Activated CD4-positive, alpha-beta T cell treated with anti-CD3 and anti-CD28 coated beads, Interleukin-10, Interleukin-2, amounts not matched to agents 100 ng/mL and 50 ng/mL, durations not matched to agents 16 hours and 8 hours (primary cell): ENCODE measurements around the gene ZNF831.

Experiments used
- DNase-seq: peaks from one replicate; pipeline ENCODE4 v3.0.0-alpha.2; 2020

Gene ZNF831

DNA sequence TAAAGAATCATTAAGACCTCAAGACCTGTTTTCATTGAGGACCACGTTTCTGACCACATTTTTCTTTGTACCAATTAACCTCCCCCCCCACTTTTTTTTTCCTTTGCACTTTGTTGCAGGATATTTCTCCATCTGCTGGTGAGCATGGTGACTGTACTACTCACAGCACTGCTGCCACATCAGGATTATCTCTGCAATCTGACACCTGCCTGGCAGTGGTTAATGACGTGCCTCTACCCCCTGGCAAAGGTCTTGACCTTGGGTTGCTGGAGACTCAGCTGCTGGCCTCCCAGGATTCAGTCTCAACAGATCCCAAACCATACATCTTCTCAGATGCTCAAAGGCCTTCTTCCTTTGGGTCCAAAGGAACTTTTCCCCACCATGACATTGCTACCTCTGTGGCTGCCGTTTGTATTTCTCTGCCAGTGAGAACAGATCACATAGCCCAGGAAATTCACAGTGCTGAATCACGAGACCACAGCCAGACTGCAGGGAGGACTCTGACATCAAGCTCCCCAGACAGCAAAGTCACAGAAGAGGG, 90.2 kb downstream of the ZNF831 start:
- DNase-seq = peak; percentile 52

DNA sequence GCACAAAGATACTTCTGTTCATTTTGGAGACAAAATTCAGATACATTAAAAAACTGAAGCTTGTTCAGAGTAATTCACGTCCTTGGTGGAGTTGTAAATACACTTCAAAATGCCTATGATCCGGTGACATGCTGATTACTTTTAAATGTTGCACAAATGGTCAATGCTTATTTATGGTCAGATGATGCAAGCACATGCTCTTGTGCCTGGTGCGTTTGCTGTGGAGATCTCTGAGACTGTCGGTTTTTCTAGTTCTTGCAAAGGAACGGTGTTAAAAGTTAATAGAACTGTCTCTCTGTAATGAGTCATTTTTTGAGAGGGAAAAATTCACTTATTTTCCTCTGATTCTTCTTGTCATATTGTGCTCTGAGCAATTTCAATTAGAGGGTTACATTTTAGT, 91.6 kb downstream of the ZNF831 start:
- no peak for DNase-seq

DNA sequence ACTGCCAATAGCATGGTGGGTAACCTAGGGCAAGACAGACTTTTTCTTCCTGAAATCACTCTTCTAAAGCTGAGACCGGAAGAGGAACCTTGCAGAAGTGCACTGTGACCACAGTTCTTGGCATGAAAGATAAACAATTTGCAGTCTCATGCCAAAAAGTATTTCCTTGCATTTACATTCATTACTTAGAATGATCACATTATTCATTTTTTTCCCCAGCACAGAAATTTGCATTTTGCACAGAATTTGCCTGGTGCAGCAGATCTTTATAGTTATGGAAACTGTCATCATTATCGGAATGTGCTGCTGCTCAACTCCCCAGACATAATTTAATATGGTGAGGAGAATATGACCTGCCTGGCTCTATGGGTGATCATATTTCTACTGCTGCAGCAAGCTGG, 94.6 kb downstream of the ZNF831 start:
- peak; percentile 18 for DNase-seq

DNA sequence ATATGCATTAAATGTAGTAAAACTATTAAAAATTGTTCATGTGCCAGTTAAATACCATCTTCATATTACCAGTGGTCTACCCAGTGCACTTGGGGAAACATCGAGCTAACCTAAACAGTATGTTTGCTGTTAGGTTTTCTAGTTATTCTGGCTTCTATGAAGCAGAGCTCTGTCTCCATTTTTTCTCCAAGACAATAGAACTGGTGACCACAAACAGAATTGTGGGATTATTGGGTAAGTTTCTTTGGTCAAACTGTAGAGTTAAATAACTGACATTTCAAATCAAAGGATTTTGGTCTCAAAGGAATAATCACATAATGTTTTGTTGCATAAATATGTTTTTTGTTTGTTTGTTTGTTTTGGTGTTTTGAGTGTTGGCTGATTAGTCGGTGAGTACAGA, 96.3 kb downstream of the ZNF831 start:
- DNase-seq = no peak

DNA sequence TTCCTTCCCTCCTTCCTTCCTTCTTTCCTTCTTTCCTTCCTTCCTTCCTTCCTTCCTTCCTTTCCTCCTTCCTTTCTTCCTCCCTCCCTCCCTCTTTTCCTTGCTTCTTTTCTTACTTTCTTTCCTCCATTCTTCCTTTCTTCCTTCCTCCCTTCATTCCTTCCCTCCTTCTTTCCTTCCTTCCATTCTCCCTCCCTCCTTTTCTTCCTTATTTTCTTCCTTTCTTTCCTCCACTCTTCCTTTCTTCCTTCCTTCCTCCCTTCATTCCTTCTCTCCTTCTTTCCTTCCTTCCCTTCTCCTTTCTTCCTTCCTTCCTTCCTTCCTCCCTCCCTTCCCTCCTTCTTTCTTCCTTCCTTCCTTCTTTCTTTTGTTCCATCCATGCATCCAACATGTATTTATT, 101.7 kb downstream of the ZNF831 start:
- DNase-seq = no peak

DNA sequence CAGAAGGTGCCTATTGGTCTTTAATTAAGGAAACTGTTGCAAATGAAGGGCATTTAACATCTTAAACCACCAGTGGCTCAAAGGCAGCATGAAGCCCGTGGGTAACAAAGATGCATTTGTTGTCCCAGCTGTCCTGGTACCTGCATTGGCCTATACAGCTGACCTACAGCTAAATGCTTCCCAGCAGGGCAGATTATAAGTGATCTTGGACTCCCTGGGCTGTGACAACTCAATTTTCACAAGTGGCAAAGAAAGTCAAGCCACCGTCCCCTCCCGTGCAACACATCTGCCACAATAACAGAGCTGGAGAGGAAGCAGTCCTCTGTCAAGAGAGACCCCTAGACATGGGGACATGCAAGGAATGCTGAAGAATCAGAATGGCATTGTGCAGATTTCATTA, 105.2 kb downstream of the ZNF831 start:
- DNase-seq = no peak

DNA sequence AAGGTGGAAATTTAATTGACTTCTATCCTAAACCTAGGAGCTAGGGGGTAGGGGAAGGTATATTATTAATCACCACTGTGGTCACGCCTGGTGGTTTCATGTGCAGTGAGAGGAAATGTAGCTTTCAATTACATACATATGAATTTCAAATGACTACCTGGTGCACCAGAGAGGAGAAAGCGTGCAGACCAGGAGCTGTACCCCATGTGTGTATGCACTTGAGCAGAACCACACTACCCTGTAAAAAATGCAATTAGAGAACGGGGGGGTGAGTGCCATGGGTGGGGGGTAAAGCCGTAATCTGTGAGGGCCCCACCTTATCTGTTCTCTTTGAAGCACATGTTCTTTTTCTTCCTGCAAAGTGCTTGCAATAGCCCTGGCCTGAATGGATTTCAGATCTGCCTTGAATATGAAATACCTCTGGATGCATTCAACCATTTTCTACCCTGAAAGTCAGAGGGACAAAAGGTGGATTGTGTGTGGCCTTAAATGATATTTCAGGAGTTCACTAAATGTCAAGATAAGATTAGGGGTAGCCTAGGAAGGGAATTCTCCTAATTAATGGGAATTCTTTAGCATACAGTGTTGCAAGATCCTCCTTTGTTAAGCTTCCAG, 105.9 kb downstream of the ZNF831 start:
- DNase-seq = peak; percentile 4

DNA sequence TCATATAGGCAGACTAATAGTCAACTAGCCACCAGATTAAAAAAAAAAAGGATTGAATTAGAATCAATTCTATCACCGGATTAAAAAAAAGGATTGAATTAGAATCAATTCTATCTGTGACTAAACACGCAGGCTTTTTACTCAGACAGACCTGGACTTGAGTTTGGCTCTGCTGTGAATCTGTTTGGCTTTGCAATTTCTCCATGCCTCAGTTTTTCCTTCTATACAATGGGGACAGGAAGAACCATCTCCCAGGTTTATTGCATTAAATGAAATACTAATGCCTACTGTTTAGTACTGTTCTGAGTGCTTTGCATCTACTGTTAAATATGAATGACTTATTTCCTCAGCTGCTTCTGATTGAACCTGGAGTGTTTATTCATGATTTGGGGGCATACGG, 106.8 kb downstream of the ZNF831 start:
- DNase-seq = no peak

DNA sequence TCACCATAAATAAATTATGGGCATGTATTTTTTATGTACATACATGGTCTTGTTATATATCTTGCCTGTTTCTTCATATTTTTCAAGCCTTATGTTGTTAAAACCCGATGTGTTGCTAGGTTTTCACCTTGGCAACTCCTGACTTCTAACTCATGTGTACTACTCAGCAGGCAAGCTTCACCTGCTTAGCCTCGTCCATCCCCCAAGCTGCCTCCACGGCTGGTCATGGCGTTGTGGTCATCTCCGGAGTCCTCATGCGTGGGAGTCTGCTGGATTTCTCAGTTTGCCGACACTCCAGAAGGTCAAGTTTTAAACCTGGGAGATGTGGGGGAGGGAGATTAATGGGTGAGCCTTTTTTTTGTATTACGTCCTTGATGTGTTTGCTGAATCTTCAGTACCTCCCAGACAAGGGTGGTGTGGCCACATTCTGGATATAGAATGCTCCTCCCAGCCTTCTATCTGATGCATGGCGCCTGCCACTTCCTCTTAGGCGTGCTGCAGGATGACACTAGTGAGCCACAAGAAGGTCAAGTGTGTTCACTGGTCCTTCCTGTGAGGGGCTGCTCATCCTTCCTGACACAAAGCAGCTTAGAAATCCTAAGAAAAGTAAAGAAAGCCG, 110.2 kb downstream of the ZNF831 start:
- DNase-seq = no peak

DNA sequence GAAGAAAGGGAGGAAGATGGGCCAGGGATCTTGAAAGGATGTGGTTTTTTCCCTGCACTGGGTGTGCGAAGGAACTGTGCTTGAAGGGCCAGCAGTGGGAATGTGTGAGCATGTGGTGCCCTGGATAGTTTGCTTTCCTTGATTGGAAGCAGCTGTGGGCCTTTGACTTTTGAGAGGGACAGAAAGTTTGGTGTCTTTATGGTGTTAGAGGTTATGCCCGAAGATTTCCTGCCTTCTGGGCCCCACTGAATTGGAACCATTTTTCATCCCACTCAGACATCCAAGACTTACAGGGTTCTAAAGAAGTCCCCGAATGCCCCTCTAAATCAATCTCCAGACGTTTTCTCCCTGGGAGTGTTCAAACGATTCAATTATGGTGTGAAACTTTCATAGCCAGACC, 113.3 kb downstream of the ZNF831 start:
- no peak for DNase-seq

DNA sequence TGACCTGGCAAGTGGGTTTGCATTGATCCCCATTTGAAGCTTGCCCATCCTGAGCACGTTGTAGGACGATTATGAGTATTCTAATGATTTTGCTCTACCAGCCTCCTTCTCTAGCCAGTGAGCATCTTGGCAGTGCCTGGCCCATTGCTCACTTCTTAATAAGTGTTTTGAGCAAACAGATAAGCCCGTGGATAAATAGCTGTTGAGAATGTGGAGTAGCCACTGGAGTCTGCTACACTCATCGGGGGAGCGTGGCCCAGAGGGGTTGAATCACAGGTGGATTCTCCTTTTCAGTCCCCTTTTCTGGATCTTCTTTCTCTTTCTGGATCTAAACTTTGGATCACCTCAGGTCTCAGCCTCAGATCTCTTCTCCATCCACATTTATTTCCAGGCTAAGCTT, 120.8 kb downstream of the ZNF831 start:
- DNase-seq = no peak

DNA sequence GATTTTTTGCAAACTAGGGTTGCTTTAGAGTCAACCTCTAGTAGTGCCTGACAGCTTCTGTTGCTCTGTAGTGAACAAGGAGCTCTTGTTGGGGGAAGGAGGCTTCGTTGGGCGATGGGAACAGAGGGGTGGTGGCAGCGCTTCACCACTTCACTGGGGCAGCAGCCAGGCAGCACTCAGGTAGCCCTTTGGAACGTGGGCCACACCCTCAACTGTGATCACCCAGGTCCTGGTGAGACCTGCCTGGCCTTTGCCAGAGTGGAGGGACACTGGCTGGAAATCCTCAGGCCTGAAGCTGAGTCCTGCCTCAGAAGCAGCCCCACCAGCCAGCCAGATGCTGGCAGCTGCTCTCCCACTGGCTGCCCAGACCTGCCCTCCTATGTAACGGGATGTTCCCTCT, 126.4 kb downstream of the ZNF831 start:
- DNase-seq = no peak

DNA sequence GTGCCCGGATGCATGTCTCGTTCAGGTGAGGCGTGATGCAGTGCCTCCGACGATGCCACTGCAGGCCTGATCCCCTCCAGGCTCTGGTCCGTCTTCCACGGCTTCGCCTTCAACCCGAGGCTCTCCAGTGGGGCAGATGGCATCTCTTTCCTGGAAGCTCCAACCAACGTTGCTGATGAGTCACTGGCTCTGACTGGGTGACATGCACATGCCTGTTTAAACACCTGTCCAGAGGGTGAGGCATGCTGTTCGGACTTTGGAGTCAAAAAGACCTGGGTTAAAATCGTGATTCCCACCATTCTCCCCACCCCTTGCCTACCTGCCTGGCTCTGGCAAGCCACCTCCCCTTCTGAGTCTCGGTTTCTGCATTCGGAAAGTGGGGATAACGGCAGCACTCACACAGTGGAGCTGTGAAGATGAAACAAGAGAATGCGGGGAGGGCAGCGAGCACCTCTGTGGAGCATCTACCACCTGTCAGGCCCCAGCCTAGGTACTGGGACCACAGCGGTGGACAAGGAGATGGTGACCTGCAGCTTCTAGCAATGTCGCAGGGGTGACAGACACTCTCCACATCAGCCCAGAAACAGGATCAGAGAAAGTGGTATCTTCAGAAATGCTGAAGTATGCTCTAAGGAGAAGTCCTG, 128.2 kb downstream of the ZNF831 start:
- DNase-seq = no peak

DNA sequence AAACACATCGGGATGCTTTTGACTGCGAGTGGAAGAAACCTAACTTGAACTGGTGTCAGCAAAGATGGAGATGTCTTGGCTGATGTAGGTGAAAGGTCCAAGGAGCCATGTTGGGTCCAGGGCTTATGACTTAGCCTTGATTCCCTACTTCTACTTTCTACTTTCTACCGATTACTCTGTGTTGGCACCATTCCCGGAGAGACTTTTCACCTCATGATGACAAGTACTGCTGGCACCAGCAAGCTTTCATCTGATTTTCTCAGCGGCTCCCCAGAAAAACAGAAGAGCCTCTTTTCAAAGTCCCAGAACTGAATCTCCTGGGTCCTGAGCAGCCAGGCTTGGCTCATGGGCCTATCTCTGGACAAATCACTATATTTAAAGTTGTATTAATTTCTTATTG, 131.9 kb downstream of the ZNF831 start:
- no peak for DNase-seq

DNA sequence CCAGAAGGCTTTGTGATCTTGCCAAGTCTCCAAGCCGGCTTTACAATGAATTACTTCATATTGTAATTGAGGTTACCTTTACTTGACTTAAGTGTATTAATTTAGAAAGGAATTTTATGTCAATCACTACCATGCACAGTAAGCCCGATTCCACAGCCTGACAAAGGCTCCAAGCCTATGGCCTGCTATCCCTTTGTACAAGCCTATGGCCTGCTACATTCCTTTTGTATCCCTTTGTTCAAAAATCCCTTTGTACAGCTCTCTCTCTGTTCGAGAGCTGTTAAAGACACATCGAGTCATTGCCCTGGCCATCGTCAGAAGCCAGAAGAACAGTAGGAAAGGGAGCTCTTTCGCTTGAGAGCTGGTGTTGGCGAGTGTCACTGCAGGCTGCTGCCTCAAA, 134.1 kb downstream of the ZNF831 start:
- DNase-seq = no peak

DNA sequence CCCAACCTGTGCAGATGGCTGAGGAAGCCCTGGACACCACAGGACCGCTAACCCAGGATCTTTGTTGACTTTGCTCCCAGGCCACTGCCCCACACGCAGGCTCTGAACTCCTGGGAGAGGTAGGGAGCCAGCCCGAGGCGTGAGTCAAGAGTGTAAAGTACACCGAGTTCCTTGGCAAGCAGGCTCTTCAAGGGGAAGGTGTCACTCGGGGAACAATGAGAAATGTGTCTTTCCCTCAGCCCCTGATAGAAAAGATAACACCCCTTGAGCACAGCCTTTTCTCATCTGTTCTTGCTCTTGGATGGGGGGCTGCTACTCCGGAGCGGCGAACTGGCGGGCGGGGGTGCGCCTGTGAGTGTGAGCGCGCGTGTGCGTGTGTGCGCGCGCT, 136.3 kb downstream of the ZNF831 start:
- no peak for DNase-seq

DNA sequence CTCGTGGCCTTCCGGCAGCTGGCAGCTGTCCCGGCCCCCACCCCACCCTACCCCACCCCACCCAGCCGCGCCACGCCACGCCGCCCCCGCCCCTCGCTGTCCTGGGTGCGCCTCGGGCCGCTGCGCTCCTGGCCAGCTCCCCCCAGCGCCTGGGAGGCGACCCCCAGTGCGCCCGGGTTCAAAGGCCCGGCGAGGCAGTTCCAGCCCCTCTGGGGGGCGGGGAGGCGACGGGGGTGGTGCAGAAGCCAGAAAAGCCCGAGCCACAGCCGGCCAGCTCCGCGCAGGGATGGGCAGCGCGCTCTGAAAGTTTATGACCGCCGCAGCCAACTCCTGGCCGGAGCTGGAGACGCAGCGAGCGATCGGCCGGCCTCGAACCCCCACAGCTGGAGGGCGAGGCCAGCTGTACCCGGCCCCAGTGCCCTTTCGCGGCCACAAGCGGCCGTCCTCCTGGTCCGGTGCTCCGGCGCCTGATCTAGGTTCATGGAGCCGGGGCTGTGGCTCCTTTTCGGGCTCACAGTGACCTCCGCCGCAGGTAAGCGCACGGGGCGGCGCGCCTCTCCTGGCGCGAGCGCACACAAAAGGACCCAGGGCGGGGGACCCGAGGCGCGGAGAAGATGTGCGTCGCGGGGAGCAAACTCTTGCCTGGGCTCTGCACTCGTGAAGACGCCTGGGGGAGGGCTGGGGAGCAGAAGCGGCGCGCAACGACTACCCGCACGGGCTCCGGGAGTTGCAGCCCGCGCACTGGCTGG, 136.9 kb downstream of the ZNF831 start, which contains the start of gene EDN3:
TSS of gene EDN3 (plus strand) at position 279 of the 749 bp plus-strand sequence. CDS start at position 481, 202 bp downstream.
- DNase-seq = no peak

DNA sequence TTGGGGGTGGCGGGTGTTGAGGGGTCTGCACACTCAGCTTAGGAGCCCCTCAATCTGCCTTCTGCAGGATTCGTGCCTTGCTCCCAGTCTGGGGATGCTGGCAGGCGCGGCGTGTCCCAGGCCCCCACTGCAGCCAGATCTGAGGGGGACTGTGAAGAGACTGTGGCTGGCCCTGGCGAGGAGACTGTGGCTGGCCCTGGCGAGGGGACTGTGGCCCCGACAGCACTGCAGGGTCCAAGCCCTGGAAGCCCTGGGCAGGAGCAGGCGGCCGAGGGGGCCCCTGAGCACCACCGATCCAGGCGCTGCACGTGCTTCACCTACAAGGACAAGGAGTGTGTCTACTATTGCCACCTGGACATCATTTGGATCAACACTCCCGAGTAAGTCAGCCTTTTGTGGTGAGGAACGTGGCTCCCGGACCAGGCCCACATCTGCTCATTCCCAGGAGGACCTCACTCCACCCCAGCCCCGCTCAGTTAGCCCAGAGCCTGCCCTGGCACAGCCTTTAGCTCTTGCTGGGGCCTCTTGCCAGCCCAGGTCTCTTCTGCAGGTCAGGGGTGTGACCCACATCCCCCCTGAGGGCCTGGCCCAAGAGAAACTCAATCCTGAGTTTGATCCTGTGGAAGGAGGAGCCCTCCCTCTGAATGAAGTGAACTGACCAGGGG, 137.9 kb downstream of the ZNF831 start:
- no peak for DNase-seq

DNA sequence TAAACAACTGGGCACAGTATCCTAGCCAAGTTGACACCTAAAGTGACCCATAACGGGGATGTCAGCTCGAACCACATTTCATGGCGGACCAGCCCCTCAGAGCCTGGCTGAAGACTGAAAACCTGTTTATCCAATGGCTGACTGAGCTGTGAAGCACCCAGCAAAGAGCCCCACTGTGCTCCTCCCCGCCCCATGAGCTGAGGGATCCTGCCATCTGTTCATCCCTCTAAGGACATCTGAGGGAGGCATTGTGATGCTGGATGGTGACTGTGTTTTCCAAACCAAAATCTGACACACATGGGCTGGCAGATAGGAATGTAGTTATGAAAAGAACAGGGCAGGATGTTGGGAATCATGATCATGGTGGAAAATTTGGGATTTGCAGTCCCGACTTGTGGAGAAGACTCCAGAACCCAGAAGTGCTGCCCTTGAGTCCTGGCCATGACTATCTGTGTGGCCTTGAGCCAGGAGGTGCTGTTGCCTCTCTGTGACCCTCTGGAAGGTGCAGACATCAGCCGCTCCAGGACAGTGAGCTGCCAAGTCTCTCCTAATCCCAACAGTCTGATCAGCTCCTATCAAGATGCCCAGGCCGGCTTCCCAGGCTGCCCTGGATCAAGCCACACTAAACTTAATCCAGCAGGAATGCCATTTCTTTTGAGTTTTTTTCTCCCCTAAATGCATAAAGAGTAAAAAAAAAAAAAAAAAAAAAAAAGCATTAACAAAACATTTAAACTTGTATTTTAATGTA, 142.5 kb downstream of the ZNF831 start:
- no peak for DNase-seq

DNA sequence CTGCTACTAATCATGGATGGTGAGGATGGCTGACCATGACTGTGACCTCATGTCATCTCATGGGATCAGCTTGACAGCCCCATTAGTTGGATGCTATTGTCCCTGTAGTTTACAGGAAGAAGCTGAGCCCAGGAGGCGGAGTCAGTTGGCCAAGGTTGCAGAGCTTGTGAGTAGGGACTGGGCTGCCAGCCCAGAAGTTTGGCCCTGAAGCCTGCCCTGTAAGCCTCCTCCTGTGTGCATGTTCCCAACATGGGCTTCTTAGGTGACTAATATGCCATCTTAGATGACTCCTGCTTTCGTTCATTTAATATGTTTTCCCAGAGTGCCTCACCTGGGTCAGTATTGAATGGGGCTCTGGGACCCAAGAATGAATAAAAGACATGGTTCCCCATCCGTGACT, 143.6 kb downstream of the ZNF831 start:
- no peak for DNase-seq
